CD4-positive, alpha-beta T cell treated with Interleukin-21 for 1 hour (primary cell): Measurements from ENCODE around the gene SCYGR4.
A peak's percentile ranks its signal among the peaks of the same experiment; 100 is the strongest.
"Not testable (repeated sequence)": the region's sequence is repeated elsewhere in the genome, so short reads cannot be mapped to it uniquely, and the experiment has no call there.

Source experiments
- DNase-seq: peaks from one replicate; pipeline ENCODE4 v3.0.0-alpha.2; 2020

SCYGR4 gene, protein sequence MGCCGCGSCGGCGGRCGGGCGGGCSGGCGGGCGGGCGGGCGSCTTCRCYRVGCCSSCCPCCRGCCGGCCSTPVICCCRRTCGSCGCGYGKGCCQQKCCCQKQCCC

DNA sequence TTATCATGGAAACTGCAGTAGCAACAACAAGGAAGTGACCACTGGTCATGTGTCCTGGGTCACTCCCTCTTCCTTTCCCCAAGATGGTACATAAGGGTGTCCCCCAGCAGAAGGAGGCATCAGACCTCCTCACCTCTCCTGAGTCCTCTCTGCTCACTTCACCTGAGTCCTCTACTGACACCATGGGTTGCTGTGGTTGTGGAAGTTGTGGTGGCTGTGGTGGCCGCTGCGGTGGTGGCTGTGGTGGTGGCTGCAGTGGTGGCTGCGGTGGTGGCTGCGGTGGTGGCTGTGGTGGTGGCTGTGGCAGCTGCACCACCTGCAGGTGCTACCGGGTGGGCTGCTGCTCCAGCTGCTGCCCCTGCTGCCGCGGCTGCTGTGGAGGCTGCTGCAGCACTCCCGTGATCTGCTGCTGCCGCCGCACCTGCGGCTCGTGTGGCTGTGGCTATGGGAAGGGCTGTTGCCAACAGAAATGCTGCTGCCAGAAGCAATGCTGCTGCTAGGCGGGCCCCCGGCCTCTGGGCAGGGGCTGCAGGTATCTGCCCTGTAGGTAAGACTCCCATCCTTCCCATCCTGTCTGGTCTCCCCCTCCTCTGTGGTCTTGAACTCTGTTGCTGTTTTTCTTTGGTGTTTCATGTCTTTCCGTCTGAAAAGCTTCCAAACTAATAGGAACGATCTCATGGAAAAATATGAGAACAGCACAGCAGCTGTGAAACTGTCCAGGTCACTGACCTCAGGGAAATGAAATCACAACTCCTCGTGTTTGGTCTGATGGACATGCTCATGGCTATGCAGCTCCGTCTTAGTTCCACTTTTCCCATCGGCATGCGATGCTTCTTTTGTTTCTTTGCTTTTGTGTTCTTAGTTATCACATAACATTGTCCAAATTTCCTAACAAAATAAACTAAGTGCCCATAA lies at the start of gene SCYGR4:
TSS of gene SCYGR4 (plus strand) at position 183 of the 915 bp plus-strand sequence. CDS start at position 183, 0 bp downstream.
- DNase-seq: no peak

GRCh38 chr2:227568852-227569169 lies 48.5 kb upstream of the SCYGR4 start:
- no peak for DNase-seq

DNA sequence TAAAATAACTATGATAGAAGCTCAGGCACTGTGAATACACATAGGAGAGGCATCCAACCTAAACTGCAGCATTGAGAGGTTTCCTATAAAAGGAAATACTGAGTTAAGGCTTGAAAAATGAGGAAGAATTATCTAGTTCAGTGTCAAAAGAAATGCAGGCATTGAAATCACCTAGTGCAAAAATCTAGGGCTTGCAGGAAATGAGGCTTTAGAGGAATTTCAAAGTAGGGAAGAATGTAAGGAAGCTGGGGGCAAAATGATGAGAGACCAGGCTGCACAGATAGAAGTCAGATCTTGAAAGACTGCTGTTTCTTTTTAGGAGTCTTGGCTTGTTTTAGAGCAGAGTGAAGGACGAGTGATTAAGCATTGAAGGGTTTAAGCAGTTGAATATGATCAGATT lies 46.7 kb upstream of the SCYGR4 start:
- no peak for DNase-seq

DNA sequence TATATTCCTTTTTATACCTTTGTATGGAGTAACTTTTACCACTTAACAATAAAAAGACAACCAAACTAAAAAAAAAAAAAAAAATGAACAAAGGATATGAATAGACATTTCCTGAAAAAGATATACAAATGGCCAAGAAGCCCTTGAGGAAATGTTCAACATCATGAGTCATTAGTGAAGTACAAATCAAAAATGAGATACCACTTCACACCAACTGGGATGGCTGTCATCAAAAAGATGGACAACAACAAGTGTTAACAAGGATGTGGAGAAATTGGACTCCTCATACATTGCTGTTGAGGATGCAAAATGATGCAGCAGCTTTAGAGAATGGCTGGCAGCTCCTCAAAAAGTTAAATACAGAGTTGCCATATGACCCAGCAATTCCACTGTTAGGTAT lies 41.2 kb upstream of the SCYGR4 start:
- no peak for DNase-seq

GRCh38 chr2:227576812-227577211 lies 40.5 kb upstream of the SCYGR4 start:
- DNase-seq: no peak

DNA sequence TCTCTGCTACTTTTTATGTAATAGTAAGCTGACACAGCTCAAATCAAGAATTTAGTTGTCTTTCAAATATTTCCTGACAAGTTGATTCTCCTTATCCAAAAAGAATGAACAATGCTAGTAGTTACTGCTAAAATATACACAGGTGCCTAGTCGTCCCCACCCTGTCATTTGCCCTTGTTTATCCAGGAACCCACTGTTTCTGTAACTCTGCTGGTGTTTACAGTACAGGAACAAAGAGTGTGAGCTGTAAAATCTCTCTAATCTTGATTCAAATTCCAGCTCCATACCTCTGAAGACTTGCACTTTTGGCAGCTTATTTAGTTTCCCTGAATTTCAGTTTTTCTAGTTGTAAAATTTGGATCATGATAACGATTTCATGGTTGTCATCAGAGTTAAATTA lies 39.7 kb upstream of the SCYGR4 start:
- DNase-seq: no peak

- DNase-seq: no peak
These were observed 38.7 kb upstream of the SCYGR4 start for GRCh38 chr2:227578642-227579041.

GRCh38 chr2:227579791-227580190 lies 37.5 kb upstream of the SCYGR4 start:
- no peak for DNase-seq

DNA sequence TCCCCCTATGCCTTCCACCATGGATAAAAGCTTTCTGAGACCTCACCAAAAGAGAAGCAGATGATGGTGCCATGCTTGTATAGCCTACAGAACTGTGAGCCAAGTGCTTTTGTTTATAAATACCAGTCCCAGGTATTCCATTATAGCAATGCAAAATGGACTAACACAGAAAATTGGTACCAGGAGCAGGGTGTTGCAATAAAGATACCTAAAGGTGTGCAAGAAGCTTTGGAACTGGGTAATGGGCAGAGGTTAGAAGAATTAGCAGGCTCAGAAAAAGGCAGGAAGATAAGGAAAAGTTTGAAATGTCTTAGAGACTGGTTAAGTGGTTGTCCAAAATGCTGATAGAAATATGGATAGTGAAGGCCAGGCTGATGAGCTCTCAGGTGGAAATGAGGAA lies 34.9 kb upstream of the SCYGR4 start:
- DNase-seq: no peak

DNA sequence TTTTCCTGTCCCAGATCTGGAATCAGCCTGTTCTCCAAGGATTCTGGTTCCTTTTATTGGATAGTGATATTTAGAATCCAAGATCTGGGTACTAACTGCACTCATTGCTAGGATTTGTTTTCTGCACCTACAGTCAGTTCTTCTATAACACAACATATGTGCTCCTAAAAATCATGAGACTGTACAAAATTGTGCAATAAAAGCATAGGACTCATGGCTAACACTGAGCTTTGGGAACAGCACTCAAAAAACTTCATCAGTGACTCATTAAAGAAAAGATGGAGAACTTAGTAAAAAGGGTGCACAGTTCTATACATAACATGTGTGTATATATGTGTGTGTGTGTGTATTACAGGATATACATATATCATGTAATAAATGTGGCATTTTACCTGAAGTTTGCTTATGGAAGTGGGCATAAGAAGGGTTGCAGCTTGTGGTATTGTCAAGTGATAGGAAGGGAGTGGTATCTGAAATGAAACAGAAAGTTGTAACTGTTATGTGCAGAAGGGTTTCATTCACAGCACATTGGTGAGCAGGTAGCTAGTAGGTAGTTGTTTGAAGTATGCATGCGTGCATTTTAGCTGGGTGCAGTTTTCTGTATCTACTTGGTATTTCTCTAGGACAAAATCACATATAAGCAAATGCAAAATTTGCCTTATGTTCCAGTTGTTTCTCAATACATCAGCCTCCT lies 24.5 kb upstream of the SCYGR4 start:
- no peak for DNase-seq

GRCh38 chr2:227595797-227596196 lies 21.5 kb upstream of the SCYGR4 start:
- no peak for DNase-seq

GRCh38 chr2:227597036-227597435 lies 20.3 kb upstream of the SCYGR4 start:
- no peak for DNase-seq

DNA sequence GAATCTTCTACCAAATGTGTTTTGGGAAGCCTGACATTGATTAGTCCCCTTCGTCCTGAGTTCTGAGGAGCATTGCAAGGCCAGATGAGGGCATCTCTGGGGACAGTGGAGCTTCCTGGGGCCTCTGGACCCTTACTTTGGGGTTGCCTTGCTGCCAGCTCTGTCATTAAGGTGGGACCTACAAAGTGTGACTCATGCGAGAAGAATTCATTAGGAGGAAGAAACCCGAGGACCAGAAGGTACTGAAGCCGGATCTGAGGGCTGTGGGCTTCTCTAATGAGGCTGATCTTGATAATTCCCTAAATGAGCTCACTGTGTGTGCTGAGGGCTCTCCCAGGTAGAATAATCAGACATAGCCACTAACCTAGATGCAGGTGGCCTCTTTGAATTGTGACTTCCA lies 19.3 kb upstream of the SCYGR4 start:
- DNase-seq: no peak

GRCh38 chr2:227598835-227599503 lies 18.3 kb upstream of the SCYGR4 start, which contains the start of gene SCYGR2:
SCYGR2 (plus strand) TSS chr2:227598893; CDS start chr2:227598893, 0 bp downstream.
- DNase-seq: not testable (repeated sequence)

DNA sequence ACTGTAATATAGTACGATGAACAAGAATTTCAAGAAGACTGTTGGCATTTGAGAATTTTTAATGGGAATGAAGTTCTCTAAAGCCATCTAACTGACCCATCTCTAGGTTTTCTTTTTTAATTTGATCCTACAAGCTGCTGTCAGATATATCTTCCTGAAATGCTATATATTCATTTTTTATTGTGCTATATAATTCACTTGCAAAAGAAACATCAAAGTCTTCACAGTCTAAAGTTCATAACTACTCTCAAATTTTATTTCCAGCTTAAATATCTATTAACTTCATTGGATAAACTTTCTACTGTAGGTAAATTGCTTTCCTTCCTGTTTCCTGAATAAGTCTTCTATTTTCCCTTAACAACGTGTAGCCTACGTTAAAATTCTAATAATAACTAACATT lies 14.9 kb upstream of the SCYGR4 start:
- DNase-seq: no peak

DNA sequence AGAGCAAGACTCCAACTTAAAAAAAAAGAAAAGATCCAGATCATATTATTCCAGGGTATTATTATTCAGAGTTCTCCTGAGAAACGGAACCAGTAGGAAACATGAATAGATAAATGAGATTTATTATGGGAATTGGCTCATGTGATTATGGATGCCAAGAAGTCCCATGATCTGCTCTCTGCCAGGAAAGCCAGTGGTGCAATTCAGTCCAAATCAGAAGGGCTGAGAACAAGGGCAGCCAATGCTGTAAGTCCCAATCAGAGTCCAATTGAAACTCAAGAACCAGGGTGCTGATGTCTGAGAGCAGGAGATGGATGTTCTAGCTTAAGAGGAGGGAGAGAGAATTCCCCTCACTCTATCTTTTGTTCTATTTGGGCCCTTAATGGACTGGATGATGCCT lies 10.8 kb upstream of the SCYGR4 start:
- DNase-seq: no peak

- no peak for DNase-seq
These were observed 9.4 kb upstream of the SCYGR4 start for GRCh38 chr2:227607941-227608340.

GRCh38 chr2:227608561-227609338 lies 8.5 kb upstream of the SCYGR4 start:
- DNase-seq: peak; percentile 36

- DNase-seq: no peak
These were observed 7.2 kb upstream of the SCYGR4 start for GRCh38 chr2:227610123-227610522.

GRCh38 chr2:227612546-227613271 lies 4.6 kb upstream of the SCYGR4 start:
- no peak for DNase-seq

GRCh38 chr2:227613272-227613660 lies 4.0 kb upstream of the SCYGR4 start:
- DNase-seq: no peak

- no peak for DNase-seq
These were observed 3.1 kb upstream of the SCYGR4 start for GRCh38 chr2:227614246-227614645.
